Body of pancreas (tissue), 4 donors: ENCODE measurements around the gene ETNPPL.

Experiments used
- CTCF ChIP-seq, 7 experiments: fragments of 450-650 bp in 4 of 7; fragments of 200-600 bp in 3 of 7; sonication (generic) in 3 of 7; IDR thresholded peaks; one replicate each; pipeline ENCODE4 v1.5.1; 2016 to 2019; ENCODE audit warnings: antibody characterized with exemption in 7 of 7
- POLR2A ChIP-seq, 3 donors: fragments of 450-650 bp; IDR thresholded peaks; one replicate each; pipeline ENCODE4 v1.6.1; 2016; ENCODE audit warnings: antibody characterized with exemption in 3 of 3, mild to moderate bottlenecking in 2 of 3

- no peak for TF ChIP-seq POLR2A (IDR thresholded peaks at IDR 0.05)
- no peak for TF ChIP-seq CTCF (IDR thresholded peaks at IDR 0.05)
Observed at GRCh38 chr4:108703966-108704365, 58.9 kb downstream of the ETNPPL start.
